RCC 7860 (cell line): ENCODE results near the gene SOX2.

ENCODE experiments used
- DNase-seq: peaks from one replicate; pipeline ENCODE4 v3.0.0-alpha.2; 2015; ENCODE audit warnings: low spot score
- FAIRE-seq: peaks from 2 replicates; lab custom pipeline; 2012; peaks lifted over from hg19 to GRCh38; lab: Jason Lieb, UNC

Gene SOX2

GRCh38 chr3:181721046-181721875 lies 9.5 kb downstream of the SOX2 start:
- DNase-seq: no peak

GRCh38 chr3:181722156-181722555 lies 10.4 kb downstream of the SOX2 start:
- DNase-seq: no peak
- no peak for FAIRE-seq

More at GRCh38 chr3:181721046-181721875, 9.5 kb downstream of the SOX2 start:
- FAIRE-seq: no peak

- DNase-seq (no peak), FAIRE-seq (no peak)
Measured at GRCh38 chr3:181722766-181723425, 11.2 kb downstream of the SOX2 start.

GRCh38 chr3:181723625-181724191 lies 12.0 kb downstream of the SOX2 start:
- no peak for FAIRE-seq
- DNase-seq: no peak

- no peak for FAIRE-seq
- no peak for DNase-seq
Measured at GRCh38 chr3:181724192-181724965, 12.7 kb downstream of the SOX2 start.

GRCh38 chr3:181725131-181725731 lies 13.5 kb downstream of the SOX2 start:
- DNase-seq (no peak), FAIRE-seq (no peak)

- DNase-seq (no peak), FAIRE-seq (no peak)
Measured at GRCh38 chr3:181725830-181726229, 14.1 kb downstream of the SOX2 start.

GRCh38 chr3:181726351-181727330 lies 14.9 kb downstream of the SOX2 start:
- no peak for DNase-seq
- no peak for FAIRE-seq

- FAIRE-seq (no peak), DNase-seq (no peak)
Measured at GRCh38 chr3:181727341-181728032, 15.8 kb downstream of the SOX2 start.

- DNase-seq: no peak
- FAIRE-seq: no peak
Measured at GRCh38 chr3:181728470-181729340, 17.0 kb downstream of the SOX2 start.

- FAIRE-seq: no peak
- DNase-seq: no peak
Measured at GRCh38 chr3:181729341-181729869, 17.7 kb downstream of the SOX2 start.

- no peak for FAIRE-seq
- no peak for DNase-seq
Measured at GRCh38 chr3:181730316-181730715, 18.6 kb downstream of the SOX2 start.

GRCh38 chr3:181730934-181731333 lies 19.2 kb downstream of the SOX2 start:
- FAIRE-seq: no peak
- DNase-seq: no peak

- DNase-seq (no peak), FAIRE-seq (no peak)
Measured at GRCh38 chr3:181735911-181736310, 24.2 kb downstream of the SOX2 start.

GRCh38 chr3:181738551-181738950 lies 26.8 kb downstream of the SOX2 start:
- FAIRE-seq (no peak), DNase-seq (no peak)

GRCh38 chr3:181739628-181740027 lies 27.9 kb downstream of the SOX2 start:
- FAIRE-seq: peak; percentile 94
- DNase-seq: peak; percentile 76

- peak; percentile 13 for DNase-seq
- FAIRE-seq: peak; percentile 66
Measured at GRCh38 chr3:181741417-181741816, 29.7 kb downstream of the SOX2 start.

GRCh38 chr3:181752202-181752671 lies 40.5 kb downstream of the SOX2 start:
- no peak for DNase-seq
- no peak for FAIRE-seq
